GM19043 (cell line): ENCODE results near the gene CPOX.

Source experiments
- ATAC-seq: cut with Tn5 transposase; IDR thresholded peaks from one replicate; pipeline ENCODE4 v1.9.1; 2021; ENCODE audit warnings: low read depth; ENCODE audit not compliant: unreplicated experiment

The CPOX gene

GRCh38 chr3:98542623-98543022, 50.8 kb downstream of the CPOX start:
- ATAC-seq = no peak

- no peak for ATAC-seq
Observed at GRCh38 chr3:98541695-98542094, 51.7 kb downstream of the CPOX start.

- ATAC-seq = peak; percentile 40
Observed at GRCh38 chr3:98540346-98540745, 53.1 kb downstream of the CPOX start.

- peak; percentile 68 for ATAC-seq
Observed at GRCh38 chr3:98536456-98537017, 56.9 kb downstream of the CPOX start.

- no peak for ATAC-seq
Observed at GRCh38 chr3:98534734-98535133, 58.7 kb downstream of the CPOX start.

- no peak for ATAC-seq
Observed at GRCh38 chr3:98534168-98534567, 59.2 kb downstream of the CPOX start.

- no peak for ATAC-seq
Observed at GRCh38 chr3:98532709-98533571, 60.5 kb downstream of the CPOX start.

- no peak for ATAC-seq
Observed at GRCh38 chr3:98532275-98532637, 61.2 kb downstream of the CPOX start.

- ATAC-seq = no peak
Observed at GRCh38 chr3:98531622-98532274, 61.7 kb downstream of the CPOX start, which contains the start of gene GPR15. Gene GPR15 (plus strand): TSS chr3:98531978. CDS start chr3:98532034, 56 bp downstream.

- no peak for ATAC-seq
Observed at GRCh38 chr3:98530676-98531075, 62.7 kb downstream of the CPOX start.

- ATAC-seq = no peak
Observed at GRCh38 chr3:98529856-98530459, 63.5 kb downstream of the CPOX start.
